Prostate gland (tissue), 2 donors: ENCODE data around the gene NOL9. TPM values are rescaled to one million over a fixed set of nuclear protein-coding genes. Genes with fewer than 3 reads are reported as not detected.
"Not testable (repeated sequence)": the region's sequence is repeated elsewhere in the genome, so short reads cannot be mapped to it uniquely, and the experiment has no call there.

ENCODE experiments used
- DNase-seq: peaks from one replicate; pipeline ENCODE4 v3.0.0-alpha.2; 2019; ENCODE audit warnings: low spot score
- H3K27ac ChIP-seq, 2 donors: fragments of 200-600 bp; sonication (generic); 2 replicates each; pipeline ENCODE4 v1.5.1; 2017 to 2019
- H3K27me3 ChIP-seq: fragments of 200-600 bp; sonication (generic); replicated peaks from 2 replicates; pipeline ENCODE4 v1.5.1; 2019; ENCODE audit not compliant: insufficient read depth
- H3K36me3 ChIP-seq, 2 donors: fragments of 200-600 bp; sonication (generic); 1 replicate in 1 of 2; 2 replicates in 1 of 2; pipeline versions ENCODE4 v1.5.1 to v1.8.1; 2017 to 2019
- H3K4me1 ChIP-seq: fragments of 200-600 bp; sonication (generic); replicated peaks from 2 replicates; pipeline ENCODE4 v1.5.1; 2019
- H3K4me3 ChIP-seq, 2 donors: fragments of 200-600 bp; sonication (generic); 2 replicates each; pipeline ENCODE4 v1.5.1; 2017 to 2019
- H3K9me3 ChIP-seq: fragments of 200-600 bp; sonication (generic); 2 replicates; pipeline ENCODE4 v1.5.1; 2017
- CTCF ChIP-seq, 4 experiments: fragments of 200-600 bp in 2 of 4; fragments of 450-650 bp in 2 of 4; sonication (generic) in 2 of 4; IDR thresholded peaks; 1 replicate in 3 of 4; 2 replicates in 1 of 4; pipeline ENCODE4 v1.5.1; 2016 to 2019; ENCODE audit warnings: antibody characterized with exemption in 4 of 4, mild to moderate bottlenecking in 2 of 4, moderate library complexity in 2 of 4
- POLR2A ChIP-seq: fragments of 450-650 bp; IDR thresholded peaks from one replicate; pipeline ENCODE4 v1.6.1; 2016; ENCODE audit warnings: antibody characterized with exemption, mild to moderate bottlenecking
- POLR2AphosphoS5 ChIP-seq: sonication (generic); formaldehyde crosslinking; IDR thresholded peaks from one replicate; pipeline ENCODE4 v1.6.1; 2017; ENCODE audit warnings: antibody characterized with exemption
- WGBS: methylation state at CpG from one replicate; pipeline ENCODE4 v1.1.5; 2018; 5-methylcytosine and 5-hydroxymethylcytosine counted together
- intact Hi-C: fragments of 100-400 bp; cut with DNase I; formaldehyde crosslinking; loops from one replicate; pipeline ENCODE4 v1.14.2; 2022
- total RNA-seq, 2 donors: library from RNA; depleted of rRNA; stranded (reverse); fragments of >200 nt; gene quantifications; one replicate each; pipeline ENCODE4 v1.1.0, GENCODE V29; 2016

NOL9 gene
- total RNA-seq, 2 donors from 2014 or later = 15.7 to 20.9 TPM

GRCh38 chr1:6572653-6573383 lies 18.5 kb upstream of the NOL9 start:
- H3K4me3 ChIP-seq = no peak overlapping the region
- TF ChIP-seq POLR2AphosphoS5 = no peak
- TF ChIP-seq CTCF (IDR thresholded peaks at IDR 0.05) = no peak
- no peak for TF ChIP-seq POLR2A
- WGBS = 81% methylated on average over 12 of the region's 12 CpGs
- no peaks in the 10 kb centered on the region for H3K9me3 ChIP-seq
- H3K36me3 ChIP-seq = no peaks in the 10 kb centered on the region
- no peaks in the 10 kb centered on the region for H3K4me1 ChIP-seq
- no peak overlapping the region for H3K27ac ChIP-seq
- H3K27me3 ChIP-seq = no peaks in the 10 kb centered on the region
- no peak for DNase-seq
- intact Hi-C loops = loop anchor here (5.0 kb wide), 1 partner anchor 69 kb away; no protein-coding TSS in a partner anchor

- H3K36me3 ChIP-seq = no peaks in the 10 kb centered on the region
- WGBS = 68% methylated on average over 5 of the region's 5 CpGs
- intact Hi-C loops = loop anchor here (5.0 kb wide), 1 partner anchor 71 kb away; no protein-coding TSS in a partner anchor
These were observed 16.7 kb upstream of the NOL9 start for GRCh38 chr1:6570987-6571386.

DNA sequence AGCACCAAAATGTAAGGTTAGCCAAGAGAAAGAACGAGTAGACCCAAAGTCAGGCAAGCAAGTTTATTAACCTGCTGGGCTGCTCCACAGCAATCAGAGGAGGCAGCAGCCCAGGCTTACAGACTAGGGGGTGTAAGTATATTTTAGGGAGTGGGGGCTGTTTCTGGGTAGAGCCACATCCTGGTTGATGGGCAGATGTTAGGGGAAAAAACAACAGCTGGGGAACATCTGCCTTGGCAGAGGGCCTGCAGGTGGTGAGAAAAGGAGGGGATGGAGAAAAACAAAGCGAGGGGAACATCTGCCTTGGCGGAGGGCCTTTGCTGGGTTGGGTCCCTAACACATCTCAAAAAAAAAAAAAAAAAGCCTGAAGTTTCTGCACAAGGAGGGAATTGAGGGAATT lies 15.8 kb upstream of the NOL9 start:
- H3K27me3 ChIP-seq = no peaks in the 10 kb centered on the region
- TF ChIP-seq POLR2AphosphoS5 = no peak
- no peak for TF ChIP-seq CTCF (IDR thresholded peaks at IDR 0.05)
- no peak for TF ChIP-seq POLR2A
- no peak for DNase-seq
- no peaks in the 10 kb centered on the region for H3K9me3 ChIP-seq
- H3K27ac ChIP-seq = no peak overlapping the region
- H3K4me3 ChIP-seq = no peak overlapping the region
- intact Hi-C loops = loop anchor here (5.0 kb wide), 1 partner anchor 72 kb away; no protein-coding TSS in a partner anchor
- no peaks in the 10 kb centered on the region for H3K4me1 ChIP-seq
- no peaks in the 10 kb centered on the region for H3K36me3 ChIP-seq
- 56% methylated on average over 3 of the region's 3 CpGs for WGBS

More at GRCh38 chr1:6570987-6571386, 16.7 kb upstream of the NOL9 start:
- no peaks in the 10 kb centered on the region for H3K27me3 ChIP-seq
- no peaks in the 10 kb centered on the region for H3K4me1 ChIP-seq
- DNase-seq = no peak
- H3K9me3 ChIP-seq = no peaks in the 10 kb centered on the region
- H3K4me3 ChIP-seq = no peak overlapping the region
- TF ChIP-seq CTCF (IDR thresholded peaks at IDR 0.05) (no peak), POLR2AphosphoS5 (no peak), POLR2A (no peak)
- H3K27ac ChIP-seq = no peak overlapping the region

- H3K36me3 ChIP-seq = no peaks in the 10 kb centered on the region
- no peaks in the 10 kb centered on the region for H3K4me1 ChIP-seq
- H3K4me3 ChIP-seq = no peak overlapping the region
- TF ChIP-seq POLR2AphosphoS5 (no peak), POLR2A (no peak), CTCF (IDR thresholded peaks at IDR 0.05) (no peak)
- H3K27me3 ChIP-seq = no peaks in the 10 kb centered on the region
- DNase-seq = no peak
- H3K9me3 ChIP-seq = no peaks in the 10 kb centered on the region
- no peak overlapping the region for H3K27ac ChIP-seq
- intact Hi-C loops = no loop called here
- WGBS = 92% methylated on average over 11 of the region's 11 CpGs
These were observed 14.7 kb upstream of the NOL9 start for GRCh38 chr1:6569033-6569432.

- Histone ChIP-seq H3K27me3 (no peaks in the 10 kb centered on the region), H3K4me3 (no peak overlapping the region), H3K27ac (no peak overlapping the region), H3K4me1 (no peaks in the 10 kb centered on the region), H3K9me3 (no peaks in the 10 kb centered on the region), H3K36me3 (no peaks in the 10 kb centered on the region)
- no peak for DNase-seq
- WGBS = 61% methylated on average over 9 of the region's 9 CpGs
- no peak for TF ChIP-seq POLR2A
- TF ChIP-seq POLR2AphosphoS5 = no peak
- TF ChIP-seq CTCF (IDR thresholded peaks at IDR 0.05) = no peak
- intact Hi-C loops = no loop called here
These were observed 6.0 kb upstream of the NOL9 start for GRCh38 chr1:6560267-6560666.

GRCh38 chr1:6559161-6559560 lies 4.8 kb upstream of the NOL9 start:
- intact Hi-C loops = not testable (repeated sequence)
- WGBS = 86% methylated on average over 11 of the region's 11 CpGs

More at GRCh38 chr1:6559161-6559560, 4.8 kb upstream of the NOL9 start:
- not testable (repeated sequence) for H3K36me3 ChIP-seq, H3K27me3 ChIP-seq, H3K4me3 ChIP-seq, DNase-seq, H3K27ac ChIP-seq, H3K9me3 ChIP-seq, H3K4me1 ChIP-seq
